Rectal smooth muscle tissue (tissue), 1 donor: ENCODE data around the gene USP35.
"Not testable (repeated sequence)": the region's sequence is repeated elsewhere in the genome, so short reads cannot be mapped to it uniquely, and the experiment has no call there.

ENCODE experiments used
- H3K27ac ChIP-seq: one replicate; pipeline ENCODE4 v1.7.0; 2013; ENCODE audit warnings: low read depth, low read length, inconsistent platforms
- H3K27me3 ChIP-seq: one replicate; pipeline ENCODE4 v1.7.0; 2013; ENCODE audit warnings: low read length; ENCODE audit not compliant: control insufficient read depth, insufficient read depth
- H3K36me3 ChIP-seq: one replicate; pipeline ENCODE4 v1.7.0; 2013; ENCODE audit warnings: low read length; ENCODE audit not compliant: control insufficient read depth, insufficient read depth
- H3K4me1 ChIP-seq: one replicate; pipeline ENCODE4 v1.7.0; 2013; ENCODE audit warnings: low read length; ENCODE audit not compliant: control insufficient read depth, insufficient read depth
- H3K4me3 ChIP-seq: one replicate; pipeline ENCODE4 v1.7.0; 2013; ENCODE audit warnings: low read length
- H3K9ac ChIP-seq: one replicate; pipeline ENCODE4 v1.7.0; 2013; ENCODE audit warnings: low read length

The USP35 gene

DNA sequence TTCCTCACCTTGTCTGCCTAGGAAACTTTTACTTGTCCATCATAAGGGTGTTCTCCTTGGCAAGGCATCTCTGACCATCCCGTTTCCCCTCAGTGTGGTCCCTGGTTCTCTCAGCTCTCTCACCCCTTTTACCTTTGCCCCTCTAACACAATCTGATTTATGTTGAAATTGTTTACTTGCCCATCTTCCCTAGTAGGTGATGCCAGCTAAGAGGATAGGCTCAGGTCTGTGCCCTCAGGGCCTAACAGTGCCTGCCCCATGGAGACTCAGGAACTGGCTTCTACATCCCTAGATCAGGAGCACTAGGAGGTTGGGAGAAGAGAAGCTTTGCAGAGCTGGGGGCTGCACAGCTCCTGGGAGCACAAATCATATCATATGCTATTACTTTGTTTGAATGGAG is 28.2 kb upstream of the USP35 start:
- Histone ChIP-seq H3K27me3 (no peaks in the 10 kb centered on the region), H3K36me3 (no peaks in the 10 kb centered on the region), H3K27ac (no peak overlapping the region), H3K4me1 (peaks cover 19% of the 10 kb centered on the region), H3K4me3 (no peak overlapping the region), H3K9ac (no peak overlapping the region)

DNA sequence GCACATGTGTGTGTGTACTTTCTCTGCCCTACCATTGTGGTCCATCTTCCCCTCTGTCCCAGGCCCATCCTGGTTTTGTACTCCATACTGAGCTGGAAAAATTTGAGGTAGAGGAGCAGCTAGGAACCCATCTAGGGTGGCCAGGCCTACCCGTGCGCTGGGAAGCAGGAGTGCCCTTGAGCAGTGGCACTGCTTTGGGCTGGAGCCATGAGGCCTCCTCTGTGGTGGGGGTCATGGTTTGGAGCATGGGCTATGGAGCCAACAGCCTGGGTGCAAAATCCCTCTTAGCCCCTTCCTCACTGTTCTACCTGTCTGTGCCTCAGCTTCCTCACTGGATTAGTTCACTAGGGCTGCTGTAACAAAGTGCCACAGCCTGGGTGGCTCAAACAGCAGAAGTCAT is 27.4 kb upstream of the USP35 start:
- H3K36me3 ChIP-seq, result no peaks in the 10 kb centered on the region
- no peaks in the 10 kb centered on the region for H3K27me3 ChIP-seq
- H3K4me1 ChIP-seq, result peaks cover 20% of the 10 kb centered on the region
- H3K9ac ChIP-seq, result no peak overlapping the region
- H3K27ac ChIP-seq, result peak overlapping the region; percentile 28
- no peak overlapping the region for H3K4me3 ChIP-seq

DNA sequence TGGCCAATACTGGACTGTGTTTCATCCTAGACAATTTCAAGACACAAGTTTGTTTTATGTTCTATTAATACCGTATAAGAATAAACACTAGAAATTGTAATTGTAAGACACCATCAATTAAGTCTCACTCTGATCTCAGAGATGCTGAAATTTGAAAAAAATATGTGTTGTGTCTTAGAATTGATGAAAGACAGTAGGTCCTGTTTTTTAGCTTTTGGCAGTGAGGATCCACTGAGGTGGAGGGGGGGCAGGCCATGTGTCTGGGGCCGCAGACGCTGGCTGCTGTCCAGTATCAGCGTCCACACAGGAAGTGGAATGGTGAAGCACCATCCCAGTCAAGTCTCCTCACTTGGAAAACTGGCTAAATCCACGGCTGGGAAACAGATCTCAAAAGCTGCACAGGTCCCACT is 26.8 kb upstream of the USP35 start:
- H3K9ac ChIP-seq, result no peak overlapping the region
- peaks cover 26% of the 10 kb centered on the region for H3K4me1 ChIP-seq
- H3K27ac ChIP-seq, result peak overlapping the region; percentile 28
- H3K27me3 ChIP-seq, result no peaks in the 10 kb centered on the region
- H3K4me3 ChIP-seq, result no peak overlapping the region
- no peaks in the 10 kb centered on the region for H3K36me3 ChIP-seq

DNA sequence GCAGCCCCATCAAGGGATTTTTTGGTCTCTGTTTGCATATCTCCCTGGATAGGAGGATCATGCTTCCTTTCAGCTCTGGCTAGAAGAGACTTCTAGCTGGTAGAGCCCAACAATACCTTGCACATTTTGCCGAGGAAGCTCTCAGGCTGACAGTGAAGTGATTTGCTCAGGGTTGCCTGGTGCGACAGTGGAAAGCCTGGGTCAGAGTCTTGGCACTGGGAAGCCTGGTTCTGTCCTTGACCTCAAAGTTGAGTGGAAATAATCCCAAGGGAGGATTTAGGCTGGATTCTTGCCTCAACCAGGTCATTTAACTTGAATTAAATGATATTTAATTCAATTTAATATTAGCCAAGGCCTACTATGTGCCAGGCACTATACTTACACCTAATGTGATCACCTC is 24.9 kb upstream of the USP35 start:
- H3K4me3 ChIP-seq, result no peak overlapping the region
- H3K36me3 ChIP-seq, result no peaks in the 10 kb centered on the region
- peaks cover 35% of the 10 kb centered on the region for H3K4me1 ChIP-seq
- no peak overlapping the region for H3K9ac ChIP-seq
- H3K27ac ChIP-seq, result no peak overlapping the region
- no peaks in the 10 kb centered on the region for H3K27me3 ChIP-seq

DNA sequence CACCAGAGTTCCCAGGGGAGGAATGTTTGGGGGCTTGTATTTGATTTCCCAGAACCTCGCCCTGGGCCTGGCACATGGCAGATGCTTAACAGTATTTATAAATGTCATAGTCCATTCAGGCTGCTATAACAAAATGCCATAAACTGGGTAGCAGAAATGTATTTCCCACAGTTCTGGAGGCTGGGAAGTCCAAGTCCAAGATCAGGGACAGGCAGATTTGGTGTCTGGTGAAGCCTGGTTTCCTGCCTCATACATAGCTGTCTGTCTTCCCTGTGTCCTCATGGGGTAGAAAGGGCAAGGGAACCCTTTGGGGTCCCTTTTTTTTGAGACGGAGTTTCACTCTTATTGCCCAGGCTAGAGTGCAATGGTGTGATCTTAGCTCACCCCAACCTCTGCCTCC is 24.2 kb upstream of the USP35 start:
- H3K4me1 ChIP-seq, result peaks cover 35% of the 10 kb centered on the region
- no peaks in the 10 kb centered on the region for H3K36me3 ChIP-seq
- H3K27ac ChIP-seq, result no peak overlapping the region

DNA sequence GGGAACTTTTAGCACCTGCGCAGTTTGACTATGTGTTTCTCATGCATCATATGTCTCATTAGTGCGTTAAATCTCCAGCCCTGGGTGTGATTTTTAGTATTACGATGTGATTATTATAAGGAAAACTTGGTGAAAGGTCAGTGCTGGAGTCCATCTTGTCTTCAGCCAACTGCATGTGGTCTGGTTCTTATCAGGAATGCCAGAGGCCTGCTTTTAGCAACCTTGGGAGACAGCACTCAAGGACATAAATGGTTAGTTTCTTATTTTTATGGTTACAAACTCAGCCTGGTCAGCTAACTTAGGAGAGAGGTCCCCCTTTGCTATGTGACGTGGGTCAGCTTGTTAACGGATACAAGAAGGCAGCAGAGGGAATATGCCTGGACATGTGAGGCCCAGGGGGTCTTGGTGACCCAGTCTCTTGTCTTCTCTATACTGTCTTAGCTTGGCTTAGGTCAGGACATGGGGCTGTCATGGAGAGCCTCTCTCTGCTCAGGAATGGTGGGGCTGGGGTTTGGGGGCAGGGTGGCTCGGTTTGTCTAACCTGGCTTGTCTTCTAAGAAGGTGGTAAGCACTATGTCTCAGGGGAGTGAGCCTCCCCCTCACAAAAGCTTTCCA is 21.8 kb upstream of the USP35 start:
- Histone ChIP-seq H3K27ac (peak overlapping the region; percentile 79), H3K27me3 (no peaks in the 10 kb centered on the region), H3K4me1 (peaks cover 29% of the 10 kb centered on the region), H3K36me3 (no peaks in the 10 kb centered on the region), H3K4me3 (no peak overlapping the region), H3K9ac (no peak overlapping the region)

More for the DNA sequence above, 24.2 kb upstream of the USP35 start:
- Histone ChIP-seq H3K9ac (no peak overlapping the region), H3K27me3 (no peaks in the 10 kb centered on the region), H3K4me3 (no peak overlapping the region)

DNA sequence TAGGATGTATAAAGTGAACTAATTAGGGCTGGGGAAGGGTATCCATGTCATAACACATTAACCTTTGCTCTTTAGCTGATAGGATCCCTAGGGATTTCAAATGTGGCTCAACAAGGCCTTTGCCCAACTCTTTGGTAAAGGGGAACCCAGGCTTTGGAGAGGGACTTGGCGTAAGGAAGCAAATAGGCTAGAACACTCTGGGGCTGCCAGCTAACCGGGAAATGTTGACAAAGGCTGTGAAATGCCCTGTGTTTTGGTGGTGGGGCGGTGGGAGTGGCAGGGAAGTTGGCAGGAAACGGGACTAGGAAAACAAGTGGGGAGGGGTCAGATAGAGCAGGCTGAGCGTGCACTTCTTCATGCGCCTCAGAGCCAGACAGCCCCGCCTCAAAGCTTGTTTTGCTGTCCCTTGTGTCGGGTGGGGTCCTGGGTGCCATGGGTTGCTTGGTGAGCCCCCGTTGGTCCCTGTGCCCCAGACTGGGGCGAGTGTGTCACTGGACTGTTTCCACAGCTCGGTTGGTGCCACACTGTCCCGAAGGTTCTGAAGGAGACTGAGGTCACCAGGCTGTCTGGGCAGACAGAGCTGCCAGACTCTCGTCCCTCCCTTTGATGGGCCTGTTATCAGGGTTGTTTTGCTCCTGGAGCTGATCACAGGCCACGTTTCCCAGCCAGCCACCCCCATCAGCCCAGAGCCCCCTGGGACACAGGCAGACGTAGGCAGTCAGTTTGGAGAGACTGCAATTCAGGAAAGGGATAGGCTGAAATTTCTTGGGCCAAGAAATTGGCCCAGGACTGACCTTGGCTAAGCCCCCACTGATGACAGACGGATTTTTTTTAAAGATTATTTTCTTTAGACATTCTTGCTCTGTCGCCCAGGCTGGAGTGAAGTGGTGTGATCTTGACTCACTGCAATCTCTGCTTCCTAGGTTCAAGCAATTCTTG is 19.9 kb upstream of the USP35 start:
- Histone ChIP-seq H3K9ac (no peak overlapping the region), H3K4me3 (peak overlapping the region; percentile 6), H3K27me3 (no peaks in the 10 kb centered on the region), H3K27ac (peak overlapping the region; percentile 77), H3K4me1 (peaks cover 26% of the 10 kb centered on the region), H3K36me3 (peaks cover 5% of the 10 kb centered on the region)

DNA sequence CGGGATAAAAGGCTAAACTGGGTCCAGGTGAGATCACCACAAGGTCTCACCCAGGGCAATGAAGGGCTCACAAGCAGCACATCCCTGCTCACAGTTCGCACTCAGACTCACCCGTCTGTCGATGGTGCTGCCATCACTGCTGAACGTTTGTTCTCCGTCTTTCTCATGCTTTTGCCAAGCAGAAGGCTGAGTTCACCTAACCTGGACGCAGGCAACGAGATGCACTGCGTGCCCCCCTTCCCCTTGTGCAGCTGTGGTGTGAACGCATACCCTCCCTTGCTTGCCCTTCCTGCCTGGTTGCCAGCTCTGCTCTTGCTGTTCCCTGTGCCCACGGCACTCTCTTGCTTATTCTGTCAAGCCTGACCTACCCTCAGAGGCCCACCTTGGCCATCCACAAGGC is 18.3 kb upstream of the USP35 start:
- Histone ChIP-seq H3K36me3 (peaks cover 10% of the 10 kb centered on the region), H3K27ac (no peak overlapping the region), H3K9ac (no peak overlapping the region), H3K4me1 (peaks cover 24% of the 10 kb centered on the region), H3K27me3 (no peaks in the 10 kb centered on the region), H3K4me3 (no peak overlapping the region)

DNA sequence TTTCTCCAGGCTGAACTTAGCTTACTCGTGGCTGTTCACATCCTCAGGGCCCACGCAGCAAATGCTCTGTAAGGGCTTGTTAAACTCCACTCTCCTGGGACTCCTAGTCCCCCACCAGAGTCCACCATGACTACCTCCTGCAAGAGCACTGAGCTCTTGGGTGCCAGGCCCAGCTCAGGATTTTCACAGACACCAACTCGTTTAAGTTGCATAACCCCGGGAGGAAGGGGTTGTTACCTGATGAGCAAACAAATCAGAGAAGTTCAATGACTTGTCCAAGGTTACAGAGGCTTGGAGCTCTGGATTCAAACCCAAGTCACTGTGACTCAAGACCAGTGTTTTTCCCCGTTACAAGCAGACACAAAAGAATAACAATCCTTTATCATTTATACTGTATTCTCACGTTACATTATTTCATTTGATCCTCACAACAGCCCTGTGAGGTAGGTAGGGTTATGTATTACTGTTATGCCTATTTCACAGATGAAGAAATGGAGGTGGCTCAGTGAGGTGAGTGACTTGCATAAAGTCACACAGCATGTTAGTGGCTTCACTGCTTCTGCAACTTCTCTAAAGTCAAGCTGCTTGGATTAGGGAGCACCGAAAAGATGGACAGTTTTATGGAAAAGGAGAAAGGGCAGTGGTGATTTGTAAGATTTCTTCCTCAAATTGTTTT is 17.7 kb upstream of the USP35 start:
- Histone ChIP-seq H3K4me1 (peaks cover 24% of the 10 kb centered on the region), H3K27me3 (no peaks in the 10 kb centered on the region)

DNA sequence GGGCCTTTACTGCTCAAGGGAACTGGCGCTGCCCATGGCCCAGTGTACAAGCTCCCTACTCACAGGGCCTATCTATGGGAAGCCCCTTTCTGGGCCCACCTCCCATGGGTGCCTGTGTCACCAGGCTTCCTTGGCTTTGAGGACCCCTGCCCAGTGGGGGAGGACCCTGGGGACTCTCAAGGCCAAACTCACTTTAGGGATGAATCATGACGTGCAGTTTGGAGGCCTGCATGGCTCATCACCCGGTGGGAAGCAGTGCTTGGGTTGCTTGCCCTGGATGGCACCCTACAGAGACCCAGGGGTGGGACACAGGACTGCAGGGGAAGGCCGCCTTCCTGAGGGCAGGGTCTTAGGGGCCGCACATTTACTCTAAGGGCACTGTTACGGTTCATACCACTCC is 16.8 kb upstream of the USP35 start:
- H3K27ac ChIP-seq, result no peak overlapping the region
- no peaks in the 10 kb centered on the region for H3K27me3 ChIP-seq
- peaks cover 10% of the 10 kb centered on the region for H3K36me3 ChIP-seq
- no peak overlapping the region for H3K9ac ChIP-seq
- H3K4me1 ChIP-seq, result peaks cover 17% of the 10 kb centered on the region
- no peak overlapping the region for H3K4me3 ChIP-seq

More for the DNA sequence above, 17.7 kb upstream of the USP35 start:
- Histone ChIP-seq H3K9ac (no peak overlapping the region), H3K36me3 (peaks cover 10% of the 10 kb centered on the region), H3K27ac (no peak overlapping the region), H3K4me3 (no peak overlapping the region)

DNA sequence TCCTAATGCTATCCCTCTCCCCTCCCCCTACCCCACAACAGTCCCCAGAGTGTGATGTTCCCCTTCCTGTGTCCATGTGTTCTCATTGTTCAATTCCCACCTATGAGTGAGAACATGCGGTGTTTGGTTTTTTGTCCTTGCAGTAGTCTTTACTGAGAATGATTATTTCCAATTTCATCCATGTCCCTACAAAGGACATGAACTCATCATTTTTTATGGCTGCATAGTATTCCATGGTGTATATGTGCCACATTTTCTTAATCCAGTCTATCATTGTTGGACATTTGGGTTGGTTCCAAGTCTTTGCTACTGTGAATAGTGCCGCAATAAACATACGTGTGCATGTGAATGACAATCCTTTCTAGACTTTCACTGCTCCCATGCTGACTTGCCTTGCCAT is 12.9 kb upstream of the USP35 start:
- not testable (repeated sequence) for H3K4me3 ChIP-seq, H3K4me1 ChIP-seq, H3K36me3 ChIP-seq, H3K27ac ChIP-seq, H3K27me3 ChIP-seq, H3K9ac ChIP-seq

DNA sequence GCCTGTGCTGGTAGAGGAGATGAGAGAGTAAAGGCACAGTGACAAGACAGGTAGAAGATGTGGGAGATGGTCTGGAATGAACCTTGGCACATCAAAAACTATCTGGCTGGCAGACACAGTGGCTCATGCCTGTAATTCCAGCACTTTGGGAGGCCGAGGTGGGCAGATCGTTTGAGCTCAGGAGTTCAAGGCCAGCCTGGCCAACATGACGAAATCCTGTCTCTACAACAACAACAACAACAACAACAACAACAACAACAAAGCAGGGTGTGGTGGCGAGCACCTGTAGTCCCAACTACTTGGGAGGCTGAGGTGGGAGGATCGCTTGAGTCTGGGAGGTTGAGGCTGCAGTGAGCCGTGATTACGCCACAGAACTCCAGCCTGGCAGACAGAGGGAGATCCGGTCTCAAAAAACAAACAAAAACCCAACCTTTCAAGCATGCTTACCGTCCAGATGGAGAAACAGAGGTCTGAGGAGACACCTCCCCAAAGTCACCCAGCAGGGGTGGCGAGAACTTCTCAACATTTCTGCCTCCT is 12.0 kb upstream of the USP35 start:
- Histone ChIP-seq H3K27ac (no peak overlapping the region), H3K27me3 (no peaks in the 10 kb centered on the region)

More for the DNA sequence above, 12.0 kb upstream of the USP35 start:
- Histone ChIP-seq H3K9ac (no peak overlapping the region), H3K4me3 (no peak overlapping the region), H3K4me1 (no peaks in the 10 kb centered on the region), H3K36me3 (peaks cover 10% of the 10 kb centered on the region)
